ENCODE measurements around the gene HNF4A. TPM values are rescaled to one million over a fixed set of nuclear protein-coding genes. Genes with fewer than 3 reads are reported as not detected.

Gene HNF4A
- total and polyA plus RNA-seq, 2 donors (not counting 3 experiments of a cell fraction or from before 2014, with no cell fraction given) = not detected

DNA sequence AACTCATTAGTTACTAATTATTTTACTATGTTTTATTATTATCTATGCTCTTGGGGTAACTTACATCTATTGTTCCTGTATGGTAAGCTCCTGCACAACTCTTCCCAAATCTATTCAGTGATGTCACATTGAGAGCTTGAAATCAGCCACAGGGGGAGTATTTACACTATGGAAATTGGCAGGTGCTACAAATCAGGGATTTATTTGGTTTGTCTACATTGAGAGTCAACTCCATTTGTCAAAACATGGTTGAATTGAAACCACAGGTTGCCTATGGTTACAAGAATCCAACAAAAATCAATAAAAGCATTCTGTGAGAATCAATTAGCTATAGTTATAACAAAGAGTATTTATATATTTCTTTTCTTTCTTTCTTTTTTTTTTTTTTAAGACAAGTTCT is 40.6 kb upstream of the HNF4A start:
- Histone ChIP-seq H3K9ac (replicated peaks; ENCODE audit: extremely low read depth, insufficient read depth, low read length) (no peak overlapping the region), H3K9me1 (replicated peaks; ENCODE audit: control insufficient read depth, extremely low read depth, insufficient read depth, low read length) (no peaks in the 10 kb centered on the region), H3K4me3 (replicated peaks in 1 of 3; ENCODE audit: insufficient read depth in 1 of 3, low read depth in 1 of 3, low read length in 3 of 3) (no peak overlapping the region), H3K9me3 (replicated peaks; ENCODE audit: control insufficient read depth, insufficient read depth, low read length) (no peaks in the 10 kb centered on the region), H3K4me2 (ENCODE audit: insufficient read depth, low read length) (no peak overlapping the region), H3K27ac (ENCODE audit: insufficient read depth, low read depth, low read length) (no peak overlapping the region), H3K27me3 (ENCODE audit: control insufficient read depth in 2 of 2, insufficient read depth in 2 of 2, low read length in 2 of 2) (peaks cover 0 to 3% of the 10 kb centered on the region in 2 experiments), H2AFZ (ENCODE audit: low read depth, low read length) (no peak overlapping the region), H3K4me1 (ENCODE audit: control insufficient read depth, extremely low read depth, insufficient read depth, low read length) (peaks cover 7% of the 10 kb centered on the region), H3K79me2 (ENCODE audit: control insufficient read depth, insufficient read depth, low read length) (peaks cover 2% of the 10 kb centered on the region), H3K36me3 (ENCODE audit: control insufficient read depth in 2 of 2, extremely low read depth in 1 of 2, insufficient read depth in 2 of 2, low read length in 2 of 2) (no peaks in the 10 kb centered on the region), H4K20me1 (replicated peaks; ENCODE audit: control insufficient read depth, extremely low read depth, insufficient read depth, low read length) (no peaks in the 10 kb centered on the region)
- CTCF ChIA-PET = interaction anchor here (0.9 to 7.3 kb wide), 2 partner anchors 68 to 99 kb away, joined by 3 to 199 read pairs; no protein-coding TSS in a partner anchor
- dilution Hi-C loops (cut with MboI; ENCODE audit: extremely low pct_ligation_motif_present, low sequenced_read_pairs) = no loop called here
- intact Hi-C loops (cut with micrococcal nuclease) = no loop called here
- no peak for FAIRE-seq
- no TSS peak for BruUV-seq (replicated peaks)
- DNase-seq (ENCODE audit: low read depth, low spot score) = no peak
- TF ChIP-seq POLR2AphosphoS5 (IDR thresholded peaks at IDR 0.05; ENCODE audit: insufficient read depth, low read depth, low read length) (no peak), POLR2A (IDR thresholded peaks at IDR 0.05; ENCODE audit: low read depth, low read length) (no peak), FOS (IDR thresholded peaks at IDR 0.05; ENCODE audit: borderline replicate concordance, insufficient read depth, low read length) (no peak), EZH2 (IDR thresholded peaks at IDR 0.05; ENCODE audit: borderline replicate concordance, low read depth, low read length, severe bottlenecking) (no peak), GATA2 (IDR thresholded peaks at IDR 0.05; ENCODE audit: insufficient read depth, insufficient read length, low read depth, low read length) (no peak), MYC (IDR thresholded peaks at IDR 0.05; ENCODE audit: low read depth, low read length) (no peak), JUN (IDR thresholded peaks at IDR 0.05; ENCODE audit: borderline replicate concordance, insufficient read depth, insufficient read length, low read depth) (no peak)
- TF ChIP-seq, protein P1, sequence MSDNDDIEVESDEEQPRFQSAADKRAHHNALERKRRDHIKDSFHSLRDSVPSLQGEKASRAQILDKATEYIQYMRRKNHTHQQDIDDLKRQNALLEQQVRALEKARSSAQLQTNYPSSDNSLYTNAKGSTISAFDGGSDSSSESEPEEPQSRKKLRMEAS (IDR thresholded peaks at IDR 0.05; ENCODE audit: insufficient read depth, insufficient read length) = no peak
- TF ChIP-seq, protein P2, sequence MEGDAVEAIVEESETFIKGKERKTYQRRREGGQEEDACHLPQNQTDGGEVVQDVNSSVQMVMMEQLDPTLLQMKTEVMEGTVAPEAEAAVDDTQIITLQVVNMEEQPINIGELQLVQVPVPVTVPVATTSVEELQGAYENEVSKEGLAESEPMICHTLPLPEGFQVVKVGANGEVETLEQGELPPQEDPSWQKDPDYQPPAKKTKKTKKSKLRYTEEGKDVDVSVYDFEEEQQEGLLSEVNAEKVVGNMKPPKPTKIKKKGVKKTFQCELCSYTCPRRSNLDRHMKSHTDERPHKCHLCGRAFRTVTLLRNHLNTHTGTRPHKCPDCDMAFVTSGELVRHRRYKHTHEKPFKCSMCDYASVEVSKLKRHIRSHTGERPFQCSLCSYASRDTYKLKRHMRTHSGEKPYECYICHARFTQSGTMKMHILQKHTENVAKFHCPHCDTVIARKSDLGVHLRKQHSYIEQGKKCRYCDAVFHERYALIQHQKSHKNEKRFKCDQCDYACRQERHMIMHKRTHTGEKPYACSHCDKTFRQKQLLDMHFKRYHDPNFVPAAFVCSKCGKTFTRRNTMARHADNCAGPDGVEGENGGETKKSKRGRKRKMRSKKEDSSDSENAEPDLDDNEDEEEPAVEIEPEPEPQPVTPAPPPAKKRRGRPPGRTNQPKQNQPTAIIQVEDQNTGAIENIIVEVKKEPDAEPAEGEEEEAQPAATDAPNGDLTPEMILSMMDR (IDR thresholded peaks at IDR 0.05; ENCODE audit: extremely low read depth in 1 of 2, insufficient read depth in 1 of 2, low read depth in 1 of 2, low read length in 2 of 2) = no peak
- POLR2A ChIA-PET = no interaction called here
